ENCODE data around the gene ZNRF2. TPM values are rescaled to one million over a fixed set of nuclear protein-coding genes. Genes with fewer than 3 reads are reported as not detected.

Gene ZNRF2
- 6.6 TPM for polyA plus RNA-seq (2013, experiment 1 of 2)
- 7.1 TPM for polyA plus RNA-seq (2013, experiment 2 of 2)

DNA sequence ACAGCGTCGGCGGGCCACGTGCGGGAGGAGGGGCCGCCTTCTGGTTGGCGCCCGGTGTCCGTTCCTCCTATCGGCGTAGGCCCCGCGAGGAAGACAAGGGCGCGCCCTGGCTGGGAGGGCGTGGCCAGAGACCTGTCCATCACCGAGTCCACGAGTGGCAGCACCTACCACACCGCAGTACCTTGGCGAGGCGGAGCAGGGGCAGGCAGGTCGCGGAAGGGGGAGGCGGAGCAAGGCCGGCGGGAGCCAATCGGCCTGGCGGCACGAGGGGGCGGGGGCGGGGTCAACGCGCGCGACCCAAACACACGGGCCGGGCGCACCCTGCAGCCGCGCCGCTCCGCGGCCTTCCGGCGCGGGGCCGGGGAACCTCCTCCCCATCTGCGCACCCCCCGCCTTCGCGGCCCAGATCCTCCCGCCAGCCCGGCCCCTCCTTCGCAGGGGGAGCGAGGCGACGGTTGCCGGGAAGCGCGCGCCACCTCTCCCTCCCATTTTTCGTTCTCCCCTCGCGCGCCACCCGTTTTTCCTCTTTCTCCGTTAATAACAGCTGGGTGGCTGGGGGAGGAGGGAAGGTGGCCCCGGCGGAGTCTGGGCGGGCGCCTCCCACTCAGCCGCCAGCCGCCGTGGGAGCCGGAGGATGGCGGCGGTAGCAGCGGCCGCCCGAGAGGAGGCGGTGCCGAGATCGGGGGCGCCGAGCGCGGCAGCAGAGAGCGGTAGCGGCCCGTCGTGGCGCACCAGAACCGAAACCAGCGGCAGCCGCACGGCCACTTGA is at the start of gene ZNRF2:
TSS of gene ZNRF2 (plus strand) at position 300 of the 769 bp plus-strand sequence. CDS start 761 bp downstream, outside the sequence.
- Histone ChIP-seq H3K4me1 (ENCODE audit: control insufficient read depth, insufficient read depth, low read length, poor library complexity, severe bottlenecking) (peaks cover 12% of the 10 kb centered on the region), H3K36me3 (ENCODE audit: control insufficient read depth, insufficient read depth, low read length) (no peaks in the 10 kb centered on the region), H3K27ac (ENCODE audit: low read depth, low read length, severe bottlenecking) (peak within 1 kb of the TSS; percentile 79), H3K9me3 (ENCODE audit: control insufficient read depth, low read length) (no peaks in the 10 kb centered on the region), H3K4me3 (ENCODE audit: extremely low read depth, insufficient read depth, low read length, poor library complexity, severe bottlenecking) (peak within 1 kb of the TSS; percentile 66)
- 0 to 1% methylated on average over 28 to 57 of the region's 96 CpGs for whole genome bisulfite sequencing, 2 experiments (ENCODE audit: insufficient coverage in 2 of 2)

DNA sequence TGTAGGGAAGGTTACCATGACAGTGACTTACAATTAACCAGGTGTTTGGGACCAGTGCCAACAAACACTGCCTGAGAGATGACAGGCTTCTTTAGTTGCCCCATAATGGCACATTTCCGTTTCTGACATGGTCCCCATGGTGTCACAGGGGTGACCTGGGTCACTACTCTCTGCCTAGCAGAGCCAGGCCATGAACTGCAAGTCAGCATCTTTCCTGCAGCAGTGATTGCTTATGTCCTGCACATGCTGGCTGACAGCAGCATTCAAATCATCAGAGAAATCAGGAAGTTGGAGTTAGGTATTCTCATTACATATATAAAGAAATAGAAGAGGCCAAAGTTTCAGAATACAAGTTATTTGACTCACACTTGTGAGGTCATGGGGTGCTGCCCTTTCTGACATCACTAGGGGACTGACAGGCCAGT is 47.1 kb upstream of the ZNRF2 start:
- 50 to 78% methylated on average over 1 of the region's 1 CpG for WGBS, 2 experiments (ENCODE audit: insufficient coverage in 2 of 2)
- Histone ChIP-seq H3K27ac (ENCODE audit: low read depth, low read length, severe bottlenecking) (no peak overlapping the region), H3K36me3 (ENCODE audit: control insufficient read depth, insufficient read depth, low read length) (no peaks in the 10 kb centered on the region), H3K4me1 (ENCODE audit: control insufficient read depth, insufficient read depth, low read length, poor library complexity, severe bottlenecking) (no peaks in the 10 kb centered on the region), H3K9me3 (ENCODE audit: control insufficient read depth, low read length) (no peaks in the 10 kb centered on the region), H3K4me3 (ENCODE audit: extremely low read depth, insufficient read depth, low read length, poor library complexity, severe bottlenecking) (no peak overlapping the region)

DNA sequence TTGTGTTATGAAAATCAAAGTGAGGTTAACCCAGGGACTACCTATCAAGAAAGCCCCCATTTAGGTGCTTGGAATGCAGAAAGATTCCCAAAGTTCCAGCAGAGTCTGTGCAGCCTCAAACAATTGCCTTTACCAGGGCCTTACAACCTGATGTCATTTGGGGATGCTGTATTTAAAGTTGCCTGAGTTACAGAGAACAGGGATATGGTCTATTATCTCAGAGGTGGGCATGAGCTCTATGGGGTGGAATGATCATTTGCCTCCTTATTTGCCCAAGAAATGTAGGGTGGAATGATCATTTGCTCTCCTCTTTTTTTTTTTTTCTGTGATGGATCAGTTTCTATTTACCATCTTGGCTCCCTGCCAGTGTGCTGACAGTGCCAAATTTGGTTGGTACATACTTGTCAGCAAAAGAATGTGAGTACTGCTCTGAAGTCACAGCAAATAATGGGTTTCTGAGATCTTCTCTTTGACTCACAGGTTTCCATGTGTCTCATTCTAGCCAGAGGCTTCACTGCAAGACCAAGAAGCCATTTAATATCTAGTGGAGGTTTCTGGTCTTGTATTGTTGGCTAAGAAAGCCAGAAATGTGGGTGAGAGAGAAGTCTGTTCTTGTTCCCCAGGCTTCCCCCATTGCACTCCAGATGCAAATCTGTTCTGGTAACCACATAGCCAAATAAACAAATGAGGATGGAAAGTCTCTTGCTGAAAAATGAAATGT is 45.5 kb upstream of the ZNRF2 start:
- H3K4me1 ChIP-seq (ENCODE audit: control insufficient read depth, insufficient read depth, low read length, poor library complexity, severe bottlenecking): no peaks in the 10 kb centered on the region
- no peaks in the 10 kb centered on the region for H3K9me3 ChIP-seq (ENCODE audit: control insufficient read depth, low read length)
- no peaks in the 10 kb centered on the region for H3K36me3 ChIP-seq (ENCODE audit: control insufficient read depth, insufficient read depth, low read length)
- H3K4me3 ChIP-seq (ENCODE audit: extremely low read depth, insufficient read depth, low read length, poor library complexity, severe bottlenecking): no peak overlapping the region
- no peak overlapping the region for H3K27ac ChIP-seq (ENCODE audit: low read depth, low read length, severe bottlenecking)

DNA sequence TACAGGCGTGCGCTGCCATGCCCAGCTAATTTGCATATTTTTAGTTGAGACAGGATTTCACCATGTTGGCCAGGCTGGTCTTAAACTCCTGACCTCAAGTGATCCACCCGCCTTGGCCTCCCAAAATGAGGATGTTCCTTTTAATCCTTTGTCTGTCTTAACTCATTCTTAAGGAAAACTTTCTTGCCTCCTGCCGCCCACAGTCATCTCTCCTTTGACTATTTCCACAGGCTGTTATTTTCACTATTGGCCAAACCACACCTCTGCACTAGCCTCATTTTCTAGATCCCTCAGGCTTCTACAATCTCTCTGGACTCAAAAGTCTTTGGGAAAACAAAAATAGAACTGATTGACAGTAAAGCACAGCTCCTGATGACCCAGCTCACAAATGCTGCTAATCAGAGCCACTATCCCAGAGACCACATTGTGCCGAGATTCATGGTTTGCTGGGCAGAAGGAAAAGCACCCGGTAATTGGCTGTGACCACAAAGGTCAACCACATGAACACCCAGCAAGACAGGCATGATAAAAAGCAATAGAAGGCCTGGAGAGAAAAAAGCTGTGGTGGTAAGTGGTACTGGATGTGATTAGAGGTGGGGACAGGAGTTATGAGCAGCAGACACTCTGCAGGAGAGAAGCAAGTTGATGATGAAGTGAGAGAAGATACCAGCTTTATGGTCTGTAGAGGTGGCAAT is 44.1 kb upstream of the ZNRF2 start:
- H3K27ac ChIP-seq (ENCODE audit: low read depth, low read length, severe bottlenecking): no peak overlapping the region
- no peaks in the 10 kb centered on the region for H3K9me3 ChIP-seq (ENCODE audit: control insufficient read depth, low read length)
- WGBS, 2 experiments (ENCODE audit: insufficient coverage in 2 of 2): 92 to 96% methylated on average over 4 to 6 of the region's 6 CpGs
- H3K36me3 ChIP-seq (ENCODE audit: control insufficient read depth, insufficient read depth, low read length): no peaks in the 10 kb centered on the region
- no peak overlapping the region for H3K4me3 ChIP-seq (ENCODE audit: extremely low read depth, insufficient read depth, low read length, poor library complexity, severe bottlenecking)
- no peaks in the 10 kb centered on the region for H3K4me1 ChIP-seq (ENCODE audit: control insufficient read depth, insufficient read depth, low read length, poor library complexity, severe bottlenecking)

DNA sequence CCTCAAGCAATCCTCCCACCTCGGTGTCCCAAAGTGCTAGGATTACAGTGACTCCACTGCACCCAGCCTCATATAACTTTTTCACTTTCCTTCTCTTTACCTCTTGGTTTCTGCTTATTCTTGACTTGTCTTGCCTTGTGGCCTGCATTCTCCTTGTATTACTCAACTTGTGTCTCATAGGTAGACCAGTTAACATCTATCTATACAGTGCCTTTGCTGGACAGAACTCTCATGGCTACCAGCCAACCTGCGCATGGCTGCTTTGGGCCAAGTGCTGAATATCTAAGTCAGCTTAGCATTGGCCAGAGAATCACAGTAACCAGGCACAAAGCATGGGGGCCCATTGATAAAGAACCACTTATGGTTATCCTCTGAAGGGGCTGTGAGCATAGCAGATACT is 42.6 kb upstream of the ZNRF2 start:
- no peaks in the 10 kb centered on the region for H3K4me1 ChIP-seq (ENCODE audit: control insufficient read depth, insufficient read depth, low read length, poor library complexity, severe bottlenecking)
- 90 to 100% methylated on average over 2 of the region's 2 CpGs for WGBS, 2 experiments (ENCODE audit: insufficient coverage in 2 of 2)
- no peak overlapping the region for H3K27ac ChIP-seq (ENCODE audit: low read depth, low read length, severe bottlenecking)
- H3K36me3 ChIP-seq (ENCODE audit: control insufficient read depth, insufficient read depth, low read length): no peaks in the 10 kb centered on the region
- H3K4me3 ChIP-seq (ENCODE audit: extremely low read depth, insufficient read depth, low read length, poor library complexity, severe bottlenecking): no peak overlapping the region
- H3K9me3 ChIP-seq (ENCODE audit: control insufficient read depth, low read length): no peaks in the 10 kb centered on the region

DNA sequence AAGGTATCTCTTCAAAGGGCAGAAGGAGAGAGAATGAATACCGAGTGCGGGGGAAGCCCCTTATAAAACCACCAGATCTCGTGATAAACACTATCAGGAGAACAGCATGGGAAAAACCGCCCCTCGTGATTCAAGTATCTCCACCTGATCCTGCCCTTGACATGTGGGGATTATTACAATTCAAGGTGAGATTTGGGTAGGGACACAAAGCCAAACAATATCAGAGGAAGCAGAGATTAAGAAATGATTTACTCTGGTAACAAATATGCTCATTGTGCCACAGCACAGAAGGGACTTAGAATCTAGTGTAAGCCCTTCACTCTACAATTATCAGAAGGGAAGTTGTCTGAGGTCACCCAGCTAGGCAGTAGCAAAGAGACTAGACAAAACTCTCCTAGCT is 40.1 kb upstream of the ZNRF2 start:
- Histone ChIP-seq H3K4me3 (ENCODE audit: extremely low read depth, insufficient read depth, low read length, poor library complexity, severe bottlenecking) (no peak overlapping the region), H3K36me3 (ENCODE audit: control insufficient read depth, insufficient read depth, low read length) (no peaks in the 10 kb centered on the region), H3K4me1 (ENCODE audit: control insufficient read depth, insufficient read depth, low read length, poor library complexity, severe bottlenecking) (no peaks in the 10 kb centered on the region), H3K27ac (ENCODE audit: low read depth, low read length, severe bottlenecking) (no peak overlapping the region), H3K9me3 (ENCODE audit: control insufficient read depth, low read length) (no peaks in the 10 kb centered on the region)
- 93 to 94% methylated on average over 4 to 5 of the region's 5 CpGs for WGBS, 2 experiments (ENCODE audit: insufficient coverage in 2 of 2)

DNA sequence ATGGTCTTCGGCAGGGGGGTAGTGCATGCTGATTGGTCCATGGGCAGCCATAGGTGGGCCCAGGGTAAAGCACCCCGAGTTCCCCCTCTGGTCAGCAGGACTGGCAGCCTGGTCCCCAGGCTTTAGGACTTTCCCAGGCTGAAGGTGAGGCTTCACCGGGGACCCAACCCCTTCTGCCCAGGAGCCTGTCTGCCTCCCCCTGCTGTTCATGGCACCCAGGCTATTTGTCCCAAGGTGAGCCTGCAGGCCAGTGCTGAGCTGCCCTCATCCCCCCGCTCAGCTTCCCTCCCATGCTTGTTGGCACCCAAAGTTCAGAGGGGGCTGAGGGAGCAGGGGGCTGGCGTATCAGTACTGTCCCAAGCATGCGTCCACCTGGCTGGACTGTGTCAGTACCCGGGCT is 38.5 kb upstream of the ZNRF2 start:
- no peaks in the 10 kb centered on the region for H3K4me1 ChIP-seq (ENCODE audit: control insufficient read depth, insufficient read depth, low read length, poor library complexity, severe bottlenecking)
- 91 to 96% methylated on average over 5 to 6 of the region's 7 CpGs for WGBS, 2 experiments (ENCODE audit: insufficient coverage in 2 of 2)
- no peak overlapping the region for H3K4me3 ChIP-seq (ENCODE audit: extremely low read depth, insufficient read depth, low read length, poor library complexity, severe bottlenecking)
- no peaks in the 10 kb centered on the region for H3K9me3 ChIP-seq (ENCODE audit: control insufficient read depth, low read length)
- no peaks in the 10 kb centered on the region for H3K36me3 ChIP-seq (ENCODE audit: control insufficient read depth, insufficient read depth, low read length)
- H3K27ac ChIP-seq (ENCODE audit: low read depth, low read length, severe bottlenecking): no peak overlapping the region

DNA sequence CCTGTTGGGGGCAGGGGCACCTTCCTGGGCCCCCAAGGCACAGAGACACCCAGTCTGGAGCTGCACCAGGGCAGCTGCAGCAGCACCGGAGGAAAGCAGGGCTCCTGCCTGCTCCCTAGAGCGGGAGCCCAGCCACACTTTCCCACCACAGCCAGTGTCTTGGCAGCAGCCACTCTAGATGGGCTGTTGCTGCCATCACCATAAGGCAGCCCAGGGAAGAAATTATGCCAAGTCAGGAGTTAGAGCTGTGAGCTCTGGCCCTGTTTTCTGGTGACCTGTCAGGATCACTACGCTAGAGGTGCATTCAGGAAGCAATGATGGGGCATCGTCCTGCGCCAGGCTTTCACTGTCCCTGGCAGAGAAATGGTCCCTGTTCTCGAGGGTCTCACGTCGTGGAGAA is 38.0 kb upstream of the ZNRF2 start:
- Histone ChIP-seq H3K36me3 (ENCODE audit: control insufficient read depth, insufficient read depth, low read length) (no peaks in the 10 kb centered on the region), H3K4me3 (ENCODE audit: extremely low read depth, insufficient read depth, low read length, poor library complexity, severe bottlenecking) (no peak overlapping the region), H3K27ac (ENCODE audit: low read depth, low read length, severe bottlenecking) (no peak overlapping the region), H3K9me3 (ENCODE audit: control insufficient read depth, low read length) (no peaks in the 10 kb centered on the region), H3K4me1 (ENCODE audit: control insufficient read depth, insufficient read depth, low read length, poor library complexity, severe bottlenecking) (no peaks in the 10 kb centered on the region)
- 88 to 96% methylated on average over 8 of the region's 8 CpGs for WGBS, 2 experiments (ENCODE audit: insufficient coverage in 2 of 2)

DNA sequence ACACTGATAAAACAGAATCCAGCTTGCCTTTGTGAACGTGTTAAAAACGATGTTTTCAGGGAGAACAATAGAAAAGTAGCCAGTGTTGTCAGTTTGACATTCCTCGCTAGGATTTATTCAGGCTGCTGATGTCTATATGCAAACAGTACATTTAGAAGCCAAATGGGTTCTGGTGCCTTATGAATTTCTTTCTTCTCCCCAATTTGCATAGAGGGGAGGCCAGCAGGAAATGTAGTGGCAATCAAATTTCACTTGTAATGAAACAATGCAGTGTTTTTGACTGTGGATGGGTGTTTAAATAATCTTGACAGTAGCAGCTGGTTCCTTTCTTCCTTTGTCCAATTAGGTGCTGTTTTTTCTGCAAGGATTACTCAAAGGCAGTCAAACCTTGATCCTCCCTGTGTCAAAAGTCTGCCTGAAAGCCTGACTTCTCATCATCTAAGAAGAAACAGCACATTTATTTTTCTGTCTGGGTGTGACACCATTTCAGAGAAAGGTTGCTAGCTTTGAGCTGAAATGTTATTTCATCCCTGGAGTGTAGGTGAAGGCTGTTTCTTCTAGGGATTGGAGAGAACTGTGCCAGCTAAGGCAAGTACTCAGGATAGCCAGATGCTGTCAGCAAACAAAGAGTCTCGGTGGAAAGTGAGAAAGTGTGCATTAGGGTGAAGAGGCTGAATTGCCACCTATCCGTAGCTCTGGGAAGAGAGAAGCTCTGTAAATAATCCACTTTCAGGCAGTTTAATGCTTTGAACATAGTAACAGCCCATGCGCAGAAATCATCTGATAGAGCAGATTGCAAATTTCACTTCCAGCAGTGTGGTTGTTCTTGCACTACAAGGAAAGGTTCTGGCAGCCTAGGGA is 36.6 kb upstream of the ZNRF2 start:
- no peak overlapping the region for H3K4me3 ChIP-seq (ENCODE audit: extremely low read depth, insufficient read depth, low read length, poor library complexity, severe bottlenecking)
- H3K27ac ChIP-seq (ENCODE audit: low read depth, low read length, severe bottlenecking): no peak overlapping the region
- H3K4me1 ChIP-seq (ENCODE audit: control insufficient read depth, insufficient read depth, low read length, poor library complexity, severe bottlenecking): no peaks in the 10 kb centered on the region
- H3K9me3 ChIP-seq (ENCODE audit: control insufficient read depth, low read length): no peaks in the 10 kb centered on the region
- 73 to 85% methylated on average over 5 to 6 of the region's 6 CpGs for WGBS, 2 experiments (ENCODE audit: insufficient coverage in 2 of 2)
- H3K36me3 ChIP-seq (ENCODE audit: control insufficient read depth, insufficient read depth, low read length): no peaks in the 10 kb centered on the region

DNA sequence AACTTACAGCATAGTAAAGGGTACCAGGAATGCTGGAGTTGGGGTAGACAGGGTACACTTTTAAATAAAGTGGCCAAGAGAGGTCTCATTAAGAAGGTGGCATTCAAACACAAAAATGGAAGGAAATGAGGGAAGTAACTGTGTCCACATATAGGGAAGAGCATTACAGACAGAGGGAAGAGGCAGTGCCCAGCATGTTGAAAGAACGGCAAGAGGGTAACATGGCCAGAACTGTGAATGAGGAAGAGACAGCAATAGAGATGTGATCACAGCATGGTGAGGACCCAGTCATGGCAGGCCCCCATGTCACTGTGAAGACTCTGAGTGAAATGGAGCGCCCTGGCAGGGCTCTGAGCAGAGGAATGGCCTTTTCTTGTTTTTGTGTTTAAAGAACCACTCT is 35.1 kb upstream of the ZNRF2 start:
- Histone ChIP-seq H3K36me3 (ENCODE audit: control insufficient read depth, insufficient read depth, low read length) (no peaks in the 10 kb centered on the region), H3K27ac (ENCODE audit: low read depth, low read length, severe bottlenecking) (no peak overlapping the region), H3K4me3 (ENCODE audit: extremely low read depth, insufficient read depth, low read length, poor library complexity, severe bottlenecking) (no peak overlapping the region), H3K4me1 (ENCODE audit: control insufficient read depth, insufficient read depth, low read length, poor library complexity, severe bottlenecking) (no peaks in the 10 kb centered on the region), H3K9me3 (ENCODE audit: control insufficient read depth, low read length) (no peaks in the 10 kb centered on the region)
- 88 to 91% methylated on average over 2 of the region's 2 CpGs for WGBS, 2 experiments (ENCODE audit: insufficient coverage in 2 of 2)
